K562 (cell line): Measurements from ENCODE around the gene RAI2. TPM values are rescaled to one million over a fixed set of nuclear protein-coding genes. Genes with fewer than 3 reads are reported as not detected.

Experiments
- ATAC-seq: fragments of 200-7000 bp; cut with Tn5 transposase; 3 replicates; pipeline ENCODE4 v1.9.1; 2020; ENCODE audit warnings: moderate library complexity
- BruUV-seq: library from RNA; stranded (reverse); fragments of 400-500 nt; replicated peaks from 2 replicates; lab custom pipeline; 2021; lab: Mats Ljungman, UMichigan
- CTCF ChIA-PET: fragments of 300-600 bp; formaldehyde crosslinking; extraction: SDS; loops from one replicate; lab custom pipeline; 2021; ENCODE audit warnings: low intra/inter-chr PET ratio; lab: Yijun Ruan, JAX
- POLR2A ChIA-PET: fragments of 300-600, 350-650 bp; sonication (Branson Sonifier 250); formaldehyde crosslinking; extraction: SDS; loops from one replicate; lab custom pipeline; 2021; ENCODE audit warnings: antibody characterized with exemption, inconsistent platforms; lab: Yijun Ruan, JAX
- DNase-seq, 4 experiments: peaks; one replicate each; pipeline versions ENCODE4 v3.0.0 to v3.0.0-alpha.2; 2011 to 2018; ENCODE audit warnings: low spot score in 3 of 4, mixed read lengths in 3 of 4; ENCODE audit errors: extremely low read depth in 1 of 4
- FAIRE-seq: peaks from 2 replicates; lab custom pipeline; 2011; peaks lifted over from hg19 to GRCh38; lab: Jason Lieb, UNC
- H2AFZ ChIP-seq: 2 replicates; pipeline ENCODE4 v1.6.0; 2011; ENCODE audit warnings: low read depth, low read length, control low read depth, inconsistent platforms
- H3K27ac ChIP-seq: fragments of 200-600 bp; 3 replicates; pipeline ENCODE4 v1.8.0; 2011; ENCODE audit warnings: low read depth, mild to moderate bottlenecking, control low read depth, inconsistent platforms, low read length, moderate library complexity, mixed read lengths; ENCODE audit errors: extremely low read depth
- H3K27me3 ChIP-seq, 2 experiments: fragments of 300-600 bp in 1 of 2; 2 replicates in 1 of 2; 3 replicates in 1 of 2; pipeline versions ENCODE4 v1.6.0 to v1.8.0; 2011; ENCODE audit warnings: inconsistent platforms in 2 of 2, low read length in 2 of 2, mild to moderate bottlenecking in 1 of 2, mixed read lengths in 1 of 2, moderate library complexity in 1 of 2; ENCODE audit not compliant: control insufficient read depth in 2 of 2, insufficient read depth in 2 of 2
- H3K36me3 ChIP-seq: fragments of 300-600 bp; 3 replicates; pipeline ENCODE4 v1.8.0; 2011; ENCODE audit warnings: mild to moderate bottlenecking, low read length, inconsistent platforms; ENCODE audit not compliant: control insufficient read depth, insufficient read depth
- H3K4me1 ChIP-seq, 2 experiments: fragments of 200-600 bp in 1 of 2; replicated peaks in 1 of 2; 2 replicates in 1 of 2; 3 replicates in 1 of 2; pipeline versions ENCODE4 v1.5.1 to v1.8.0; 2011; ENCODE audit warnings: inconsistent platforms in 2 of 2, low read length in 2 of 2, mild to moderate bottlenecking in 1 of 2, mixed read lengths in 1 of 2, moderate library complexity in 1 of 2; ENCODE audit not compliant: control insufficient read depth in 2 of 2, insufficient read depth in 2 of 2
- H3K4me2 ChIP-seq: 2 replicates; pipeline ENCODE4 v1.6.1; 2011; ENCODE audit warnings: low read length, control low read depth, inconsistent platforms, mixed read lengths; ENCODE audit not compliant: insufficient read depth
- H3K4me3 ChIP-seq: fragments of 200-600 bp; sonication (generic), shearing (Covaris generic); 2 replicates; pipeline ENCODE4 v1.5.1; 2016; ENCODE audit warnings: control low read depth, inconsistent platforms
- H3K79me2 ChIP-seq: fragments of 200-600 bp; 3 replicates; pipeline ENCODE4 v1.8.0; 2011; ENCODE audit warnings: low read length, inconsistent platforms; ENCODE audit not compliant: control insufficient read depth, insufficient read depth
- H3K9ac ChIP-seq, 2 experiments: 2 replicates each; pipeline versions ENCODE4 v1.6.0 to v1.6.1; 2011; ENCODE audit warnings: low read depth in 2 of 2, low read length in 2 of 2, control low read depth in 1 of 2, inconsistent platforms in 1 of 2, mild to moderate bottlenecking in 1 of 2, mixed read lengths in 1 of 2; ENCODE audit not compliant: insufficient read depth in 1 of 2
- H3K9me1 ChIP-seq: one replicate; pipeline ENCODE4 v1.6.0; 2011; ENCODE audit warnings: inconsistent platforms, mild to moderate bottlenecking, low read length, moderate library complexity; ENCODE audit not compliant: control insufficient read depth, insufficient read depth
- H3K9me3 ChIP-seq: replicated peaks from 2 replicates; pipeline ENCODE4 v1.5.1; 2011; ENCODE audit warnings: low read depth, low read length, inconsistent platforms; ENCODE audit not compliant: control insufficient read depth, insufficient read depth
- H4K20me1 ChIP-seq: replicated peaks from 2 replicates; pipeline ENCODE4 v1.6.1; 2011; ENCODE audit warnings: low read length, inconsistent platforms, mixed read lengths; ENCODE audit not compliant: control insufficient read depth, insufficient read depth
- E2F6 ChIP-seq, 2 experiments: IDR thresholded peaks; 2 replicates each; pipeline ENCODE4 v1.6.1; 2011; ENCODE audit warnings: borderline replicate concordance in 1 of 2, control low read depth in 1 of 2, low read depth in 1 of 2, low read length in 1 of 2, mild to moderate bottlenecking in 1 of 2, mixed read lengths in 1 of 2, moderate library complexity in 1 of 2; ENCODE audit not compliant: insufficient read depth in 1 of 2, insufficient read length in 1 of 2, poor library complexity in 1 of 2, severe bottlenecking in 1 of 2; ENCODE audit errors: extremely low read depth in 1 of 2
- FOXK1 ChIP-seq: sonication (generic); formaldehyde crosslinking; IDR thresholded peaks from 2 replicates; pipeline ENCODE4 v1.8.0; 2022; ENCODE audit warnings: missing genetic modification reagents, mild to moderate bottlenecking, borderline replicate concordance
- HCFC1 ChIP-seq: IDR thresholded peaks from 2 replicates; pipeline ENCODE4 v1.6.1; 2012; ENCODE audit warnings: low read depth, low read length, improper control_type of control experiment
- HOXB6 ChIP-seq: fragments of 250-450 bp; sonication (Bioruptor Pico); IDR thresholded peaks from 2 replicates; pipeline ENCODE4 v1.5.1; 2022; ENCODE audit warnings: mild to moderate bottlenecking, borderline replicate concordance
- IRF2 ChIP-seq: sonication (generic); formaldehyde crosslinking; IDR thresholded peaks from 2 replicates; pipeline ENCODE4 v1.8.1; 2022; ENCODE audit warnings: mild to moderate bottlenecking, missing genetic modification reagents
- KDM5B ChIP-seq: fragments of 200-600 bp; sonication (generic); IDR thresholded peaks from 2 replicates; pipeline ENCODE4 v1.6.1; 2012; ENCODE audit warnings: low read depth, mild to moderate bottlenecking, moderate library complexity, low read length, control low read depth, inconsistent platforms; ENCODE audit not compliant: insufficient replicate concordance
- MAFF ChIP-seq: IDR thresholded peaks from 2 replicates; pipeline ENCODE4 v1.6.1; 2012; ENCODE audit warnings: low read length, improper control_type of control experiment
- MCM3 ChIP-seq: fragments of 450-650 bp; IDR thresholded peaks from 2 replicates; pipeline ENCODE4 v1.6.1; 2016
- NCOR1 ChIP-seq: fragments of 450-650 bp; IDR thresholded peaks from 2 replicates; pipeline ENCODE4 v1.6.1; 2016; ENCODE audit warnings: mild to moderate bottlenecking, moderate library complexity
- PTTG1 ChIP-seq: fragments of 450-650 bp; IDR thresholded peaks from 2 replicates; pipeline ENCODE4 v1.6.1; 2016; ENCODE audit warnings: low read depth, mild to moderate bottlenecking, missing genetic modification characterization, missing compliant biosample characterization
- TAF9B ChIP-seq: fragments of 450-650 bp; IDR thresholded peaks from 2 replicates; pipeline ENCODE4 v1.6.1; 2018; ENCODE audit warnings: mild to moderate bottlenecking; ENCODE audit not compliant: partially characterized antibody
- TRIM28 ChIP-seq: fragments of 450-650 bp; IDR thresholded peaks from 2 replicates; pipeline ENCODE4 v1.6.1; 2017
- ZBTB8A ChIP-seq: fragments of 450-650 bp; IDR thresholded peaks from 2 replicates; pipeline ENCODE4 v1.6.1; 2018; ENCODE audit warnings: mild to moderate bottlenecking, moderate library complexity; ENCODE audit not compliant: partially characterized antibody
- ZNF121 ChIP-seq: sonication (generic); formaldehyde crosslinking; conservative IDR thresholded peaks from 2 replicates; pipeline ENCODE4 v1.8.0; 2022; ENCODE audit warnings: missing genetic modification reagents
- ZNF124 ChIP-seq: sonication (generic); formaldehyde crosslinking; IDR thresholded peaks from 2 replicates; pipeline ENCODE4 v1.8.1; 2022; ENCODE audit warnings: missing genetic modification reagents
- ZNF785 ChIP-seq: fragments of 250-450 bp; sonication (Bioruptor Pico); IDR thresholded peaks from 2 replicates; pipeline ENCODE4 v1.4.0; 2020; ENCODE audit warnings: mild to moderate bottlenecking
- WGBS: fragments of 100-300 bp; shearing (Covaris generic); methylation state at CpG from one replicate; pipeline ENCODE4 v1.1.6; 2016; ENCODE audit warnings: low coverage, mixed read lengths; ENCODE audit not compliant: insufficient coverage; ENCODE audit errors: missing lambda C conversion rate; 5-methylcytosine and 5-hydroxymethylcytosine counted together
- in situ Hi-C: fragments of 300-500 bp; cut with MboI; formaldehyde crosslinking; loops from 4 replicates; pipeline ENCODE4 v1.15.0; 2018; ENCODE audit warnings: inconsistent platforms, mixed read lengths
- intact Hi-C: fragments of 100-400 bp; cut with micrococcal nuclease; formaldehyde crosslinking; loops from 2 replicates; pipeline ENCODE4 v1.14.2; 2022
- polyA plus RNA-seq, 8 experiments: library from polyadenylated mRNA; depleted of rRNA in 4 of 8; stranded (reverse) in 5 of 8; unstranded in 3 of 8; fragments of >200 nt; fragmentation: Nextera tagmentation in 2 of 8; fragmentation: Illumina TruSeq in 1 of 8; extraction: Ambion mirVana in 2 of 8; extraction: Trizol in 1 of 8; gene quantifications; 2 replicates each; pipeline versions ENCODE4 v1.2.1 to v1.2.3, GENCODE V29; 2011 to 2014; ENCODE audit warnings: inconsistent platforms in 1 of 8, missing spikeins in 1 of 8
- total RNA-seq, 7 experiments: library from RNA; depleted of rRNA in 6 of 7; stranded (reverse); fragments of >200 nt in 6 of 7; fragmentation: Illumina TruSeq in 2 of 7; extraction: Trizol in 2 of 7; gene quantifications; 2 replicates each; pipeline versions ENCODE4 v1.2.1 to v1.2.3, GENCODE V29; 2011 to 2021; ENCODE audit warnings: low replicate concordance in 1 of 7

Gene RAI2
- total and polyA plus RNA-seq, 9 of the 15 experiments (the other 6 are each of a cell fraction or from before 2014, with no cell fraction given), result not detected

GRCh38 chrX:17888421-17888820, 27.3 kb upstream of the RAI2 start:
- TF ChIP-seq TAF9B, result no peak
- TF ChIP-seq ZBTB8A, result no peak
- TF ChIP-seq ZNF121 (CRISPR knock-in tag), result no peak
- no peak for TF ChIP-seq ZNF124 (CRISPR knock-in tag)
- TF ChIP-seq PTTG1, result no peak
- TF ChIP-seq HCFC1, result no peak
- TF ChIP-seq MCM3, result no peak
- TF ChIP-seq KDM5B, result no peak
- TF ChIP-seq TRIM28, result no peak
- TF ChIP-seq HOXB6, result no peak
- TF ChIP-seq NCOR1, result no peak
- TF ChIP-seq IRF2 (CRISPR knock-in tag), result no peak
- no peak for TF ChIP-seq MAFF
- TF ChIP-seq ZNF785, result no peak
- TF ChIP-seq FOXK1 (CRISPR knock-in tag), result no peak
- TF ChIP-seq E2F6 (IDR thresholded peaks at IDR 0.05; ENCODE audit: borderline replicate concordance in 1 of 2, extremely low read depth in 1 of 2, insufficient read depth in 1 of 2, insufficient read length in 1 of 2, low read depth in 1 of 2, low read length in 1 of 2, poor library complexity in 1 of 2, severe bottlenecking in 1 of 2), result no peak
- ChIA-PET CTCF (interaction anchor here (0.6 kb wide), 1 partner anchor 1029 kb away, joined by 4 read pairs; no protein-coding TSS in a partner anchor), POLR2A (no interaction called here)
- in situ Hi-C loops, result no loop called here
- no peaks in the 10 kb centered on the region for H3K36me3 ChIP-seq
- no peak for FAIRE-seq
- H3K79me2 ChIP-seq, result no peaks in the 10 kb centered on the region
- H3K9ac ChIP-seq, result no peak overlapping the region
- H3K27ac ChIP-seq, result no peak overlapping the region
- no peaks in the 10 kb centered on the region for H3K9me1 ChIP-seq
- no peak overlapping the region for H2AFZ ChIP-seq
- no peak for DNase-seq
- no peaks in the 10 kb centered on the region for H3K9me3 ChIP-seq
- H3K27me3 ChIP-seq, result no peaks in the 10 kb centered on the region
- H3K4me3 ChIP-seq, result no peak overlapping the region
- 0% methylated on average over 1 of the region's 1 CpG for WGBS
- no peaks in the 10 kb centered on the region for H4K20me1 ChIP-seq
- H3K4me1 ChIP-seq, result no peaks in the 10 kb centered on the region
- intact Hi-C loops, result no loop called here
- ATAC-seq, result no peak
- no TSS peak for BruUV-seq
- no peak overlapping the region for H3K4me2 ChIP-seq
